Measurements from ENCODE around the gene PIP5K1B. TPM values are rescaled to one million over a fixed set of nuclear protein-coding genes. Genes with fewer than 3 reads are reported as not detected.

Gene PIP5K1B
- total RNA-seq, 1 experiment from 2014 or later: 9.0 TPM

DNA sequence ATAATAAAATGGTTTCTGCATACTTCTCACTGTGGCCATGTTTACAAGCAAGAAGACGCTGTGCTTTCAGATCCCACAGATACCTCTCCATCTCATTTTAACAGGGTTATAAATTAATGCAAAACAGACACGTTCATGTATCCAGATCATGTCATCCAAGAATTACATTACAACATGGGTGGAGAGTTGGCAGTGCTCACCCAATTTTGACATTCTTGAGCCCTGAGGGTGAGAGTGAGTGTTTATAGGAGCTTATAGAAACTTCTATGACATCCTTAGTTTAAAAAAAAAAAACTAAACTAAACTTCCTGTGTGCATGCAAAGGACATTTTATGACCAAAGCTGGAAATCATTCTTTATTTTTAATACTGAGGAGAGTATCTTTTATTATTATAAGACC lies 299.8 kb downstream of the PIP5K1B start:
- H3K27ac Mint-ChIP-seq (ENCODE audit: unreplicated experiment): no peak overlapping the region
- H3K4me1 Mint-ChIP-seq (ENCODE audit: low read depth, unreplicated experiment): no peaks in the 10 kb centered on the region
- no peak for TF ChIP-seq CTCF (IDR thresholded peaks at IDR 0.05; ENCODE audit: unreplicated experiment)
- intact Hi-C loops (cut with micrococcal nuclease; ENCODE audit: unreplicated experiment): no loop called here
- CTCF ChIA-PET: no interaction called here
- DNase-seq: no peak
- no peaks in the 10 kb centered on the region for H3K27me3 Mint-ChIP-seq (ENCODE audit: unreplicated experiment)
- no peaks in the 10 kb centered on the region for H3K36me3 Mint-ChIP-seq (ENCODE audit: insufficient read depth, unreplicated experiment)
- BruUV-seq (replicated peaks): no TSS peak
- no peaks in the 10 kb centered on the region for H3K9me3 Mint-ChIP-seq (ENCODE audit: low read depth, unreplicated experiment)
- no peak overlapping the region for H3K4me3 Mint-ChIP-seq (ENCODE audit: low read depth, unreplicated experiment)

DNA sequence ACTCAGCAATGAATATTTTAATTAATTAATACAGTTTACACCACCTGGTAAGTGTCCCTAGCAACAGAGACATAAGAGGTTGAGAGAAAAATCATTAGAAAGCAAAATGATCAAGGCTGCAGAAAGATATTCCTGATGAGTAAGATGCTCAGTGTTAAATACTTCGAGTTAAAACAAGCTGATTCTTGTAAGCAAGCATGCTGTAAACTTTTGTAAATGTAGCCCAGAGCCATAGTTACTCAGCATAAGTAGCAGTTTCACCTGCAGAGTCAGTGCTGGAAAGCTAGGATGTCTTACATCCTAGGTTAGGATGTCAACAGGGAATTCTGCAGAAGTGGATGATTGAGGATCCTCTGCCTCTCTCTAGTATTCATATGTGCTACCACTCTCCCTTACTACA lies 304.7 kb downstream of the PIP5K1B start:
- H3K27ac Mint-ChIP-seq (ENCODE audit: unreplicated experiment): no peak overlapping the region
- H3K4me3 Mint-ChIP-seq (ENCODE audit: low read depth, unreplicated experiment): no peak overlapping the region
- CTCF ChIA-PET: interaction anchor here (1.0 kb wide), 1 partner anchor 45 kb away, joined by 3 read pairs; no protein-coding TSS in a partner anchor
- peaks cover 9% of the 10 kb centered on the region for H3K27me3 Mint-ChIP-seq (ENCODE audit: unreplicated experiment)
- TF ChIP-seq CTCF (IDR thresholded peaks at IDR 0.05; ENCODE audit: unreplicated experiment): no peak
- BruUV-seq (replicated peaks): no TSS peak
- no peaks in the 10 kb centered on the region for H3K9me3 Mint-ChIP-seq (ENCODE audit: low read depth, unreplicated experiment)
- intact Hi-C loops (cut with micrococcal nuclease; ENCODE audit: unreplicated experiment): no loop called here
- no peak for DNase-seq
- no peaks in the 10 kb centered on the region for H3K4me1 Mint-ChIP-seq (ENCODE audit: low read depth, unreplicated experiment)
- no peaks in the 10 kb centered on the region for H3K36me3 Mint-ChIP-seq (ENCODE audit: insufficient read depth, unreplicated experiment)

- Mint-ChIP-seq H3K4me3 (ENCODE audit: low read depth, unreplicated experiment) (no peak overlapping the region), H3K4me1 (ENCODE audit: low read depth, unreplicated experiment) (no peaks in the 10 kb centered on the region), H3K27ac (ENCODE audit: unreplicated experiment) (no peak overlapping the region), H3K9me3 (ENCODE audit: low read depth, unreplicated experiment) (no peaks in the 10 kb centered on the region), H3K27me3 (ENCODE audit: unreplicated experiment) (peaks cover 25% of the 10 kb centered on the region), H3K36me3 (ENCODE audit: insufficient read depth, unreplicated experiment) (no peaks in the 10 kb centered on the region)
- no TSS peak for BruUV-seq (replicated peaks)
- intact Hi-C loops (cut with micrococcal nuclease; ENCODE audit: unreplicated experiment): no loop called here
- no peak for DNase-seq
- no peak for TF ChIP-seq CTCF (IDR thresholded peaks at IDR 0.05; ENCODE audit: unreplicated experiment)
- CTCF ChIA-PET: no interaction called here
Observed at GRCh38 chr9:69012696-69013381, 307.8 kb downstream of the PIP5K1B start.

DNA sequence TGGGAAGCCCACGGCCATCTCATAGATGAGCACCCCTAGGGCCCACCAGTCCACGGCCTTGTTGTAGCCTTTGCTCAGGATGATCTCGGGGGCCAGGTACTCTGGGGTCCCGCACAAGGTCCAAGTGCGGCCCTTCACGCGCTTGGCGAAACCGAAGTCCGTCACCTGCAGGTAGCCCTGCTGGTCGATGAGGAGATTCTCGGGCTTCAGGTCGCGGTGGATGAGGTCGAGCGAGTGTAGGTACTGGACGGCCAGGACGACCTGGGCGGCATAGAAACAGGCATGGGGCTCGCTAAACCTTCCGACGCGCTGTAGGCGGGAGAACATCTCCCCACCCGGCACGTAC lies 308.3 kb downstream of the PIP5K1B start:
- Mint-ChIP-seq H3K4me3 (ENCODE audit: low read depth, unreplicated experiment) (no peak overlapping the region), H3K27ac (ENCODE audit: unreplicated experiment) (no peak overlapping the region), H3K36me3 (ENCODE audit: insufficient read depth, unreplicated experiment) (no peaks in the 10 kb centered on the region), H3K4me1 (ENCODE audit: low read depth, unreplicated experiment) (no peaks in the 10 kb centered on the region), H3K27me3 (ENCODE audit: unreplicated experiment) (peaks cover 25% of the 10 kb centered on the region), H3K9me3 (ENCODE audit: low read depth, unreplicated experiment) (no peaks in the 10 kb centered on the region)
- DNase-seq: no peak
- CTCF ChIA-PET: no interaction called here
- intact Hi-C loops (cut with micrococcal nuclease; ENCODE audit: unreplicated experiment): no loop called here
- no peak for TF ChIP-seq CTCF (IDR thresholded peaks at IDR 0.05; ENCODE audit: unreplicated experiment)
- no TSS peak for BruUV-seq (replicated peaks)

Data from Calu3 (cell line).